Measurements from ENCODE around the gene HJURP.

Gene HJURP

GRCh38 chr2:233831011-233831721 is 23.2 kb downstream of the HJURP start:
- no peak for ATAC-seq
- no peak for TF ChIP-seq ZC3H10 (CRISPR knock-in tag; IDR thresholded peaks at IDR 0.05)
- no peak for TF ChIP-seq ZFP30 (CRISPR knock-in tag; IDR thresholded peaks at IDR 0.05)
- TF ChIP-seq OSR1 (CRISPR knock-in tag; IDR thresholded peaks at IDR 0.05) = no peak
- TF ChIP-seq ZNF8 (CRISPR knock-in tag; IDR thresholded peaks at IDR 0.05) = no peak
- TF ChIP-seq TCF4 (CRISPR knock-in tag; IDR thresholded peaks at IDR 0.05; ENCODE audit: borderline replicate concordance) = no peak
- TF ChIP-seq TOX (CRISPR knock-in tag; IDR thresholded peaks at IDR 0.05; ENCODE audit: borderline replicate concordance) = no peak
- no peak for TF ChIP-seq GLIS3 (CRISPR knock-in tag; IDR thresholded peaks at IDR 0.05)
- TF ChIP-seq ZNF70 (CRISPR knock-in tag; IDR thresholded peaks at IDR 0.05) = no peak
- TF ChIP-seq RARB (CRISPR knock-in tag; IDR thresholded peaks at IDR 0.05) = no peak
- TF ChIP-seq ESRRG (CRISPR knock-in tag; IDR thresholded peaks at IDR 0.05) = no peak
- no peak for TF ChIP-seq PATZ1 (CRISPR knock-in tag; IDR thresholded peaks at IDR 0.05; ENCODE audit: borderline replicate concordance)
- no peak for TF ChIP-seq PPARA (CRISPR knock-in tag; IDR thresholded peaks at IDR 0.05; ENCODE audit: borderline replicate concordance)
- TF ChIP-seq CREB5 (CRISPR knock-in tag; IDR thresholded peaks at IDR 0.05; ENCODE audit: low read depth) = no peak

GRCh38 chr2:233830111-233830802 is 24.1 kb downstream of the HJURP start:
- ATAC-seq = no peak
- TF ChIP-seq RARB (CRISPR knock-in tag; IDR thresholded peaks at IDR 0.05) (no peak), GLIS3 (CRISPR knock-in tag; IDR thresholded peaks at IDR 0.05) (no peak), ZFP30 (CRISPR knock-in tag; IDR thresholded peaks at IDR 0.05) (no peak), ARNTL (CRISPR knock-in tag; IDR thresholded peaks at IDR 0.05; ENCODE audit: borderline replicate concordance, low read depth) (no peak), ZNF565 (CRISPR knock-in tag; conservative IDR thresholded peaks at IDR 0.05; ENCODE audit: low read depth) (no peak), SNAI2 (CRISPR knock-in tag; IDR thresholded peaks at IDR 0.05) (no peak), TSHZ2 (CRISPR knock-in tag; IDR thresholded peaks at IDR 0.05) (no peak), TCF4 (CRISPR knock-in tag; IDR thresholded peaks at IDR 0.05; ENCODE audit: borderline replicate concordance) (no peak), POU6F1 (CRISPR knock-in tag; IDR thresholded peaks at IDR 0.05; ENCODE audit: borderline replicate concordance, low read depth) (no peak), CSRNP3 (CRISPR knock-in tag; IDR thresholded peaks at IDR 0.05) (no peak), CREB5 (CRISPR knock-in tag; IDR thresholded peaks at IDR 0.05; ENCODE audit: low read depth) (no peak), PATZ1 (CRISPR knock-in tag; IDR thresholded peaks at IDR 0.05; ENCODE audit: borderline replicate concordance) (no peak)

Data from SK-N-SH treated with all-trans-retinoic acid at 6 μM for 48 hours (cell line).